ENCODE measurements around the gene MAPK6.
"Not testable (repeated sequence)": the region's sequence is repeated elsewhere in the genome, so short reads cannot be mapped to it uniquely, and the experiment has no call there.

The MAPK6 gene

DNA sequence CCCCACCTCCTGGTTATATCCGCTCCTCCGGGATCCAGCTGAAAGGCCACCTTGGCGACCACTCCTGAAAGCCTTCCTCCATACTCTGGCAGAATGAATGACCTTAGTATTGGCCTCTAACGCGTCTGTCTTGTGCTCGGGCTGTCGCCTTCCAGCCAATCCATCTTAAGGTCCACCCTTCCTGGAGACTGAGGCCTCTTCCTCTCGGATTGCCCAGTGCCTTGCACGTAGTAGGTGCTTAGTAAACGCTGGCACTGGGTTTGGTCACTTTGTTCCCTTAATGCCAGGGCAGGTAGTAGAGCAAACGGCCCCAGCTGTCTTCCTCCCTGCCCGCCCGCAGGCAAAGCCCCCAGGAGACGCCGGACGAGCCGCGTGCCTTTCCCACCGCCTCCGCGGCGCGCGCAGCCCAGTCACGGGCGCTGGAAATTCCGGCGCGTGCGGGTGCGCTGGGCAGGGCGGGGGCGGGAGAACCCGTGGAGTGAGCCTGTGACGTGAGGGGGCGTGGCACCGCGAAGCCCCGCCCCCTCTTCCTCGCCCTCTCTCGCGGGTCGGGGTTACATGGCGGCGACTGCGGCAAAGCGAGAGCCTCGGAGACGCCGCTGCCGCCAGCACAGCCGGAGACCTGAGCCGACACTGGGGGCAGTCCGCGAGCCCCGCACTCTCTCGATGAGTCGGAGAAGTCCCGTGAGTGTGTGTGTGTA is at the start of gene MAPK6:
TSS of gene MAPK6 (plus strand) at position 527 of the 701 bp plus-strand sequence. CDS start 27,242 bp downstream, outside the sequence.
- peak within 1 kb of the TSS; percentile 99 for H3K27ac ChIP-seq
- peak; percentile 65 for DNase-seq (ENCODE audit: low read depth, low spot score)

DNA sequence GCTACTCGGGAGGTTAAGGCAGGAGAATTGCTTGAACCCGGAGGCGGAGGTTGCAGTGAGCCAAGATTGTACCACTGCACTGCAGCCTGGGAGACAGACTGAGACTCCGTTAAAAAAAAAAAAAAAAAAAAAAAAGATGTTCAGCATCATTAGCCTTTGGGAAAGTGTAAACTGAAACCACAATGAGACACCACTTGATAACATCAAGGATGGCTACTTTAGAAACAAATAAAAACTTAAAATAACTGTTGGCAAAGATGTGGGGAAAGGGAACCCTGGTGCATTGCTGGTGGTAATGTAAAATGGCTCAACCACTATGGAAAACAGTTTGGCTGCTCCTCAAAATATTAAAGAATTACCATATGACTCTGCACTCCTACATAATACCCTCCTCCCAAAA is 49.3 kb upstream of the MAPK6 start:
- H3K27ac ChIP-seq: peak overlapping the region; percentile 80
- no peak for DNase-seq (ENCODE audit: low read depth, low spot score)

DNA sequence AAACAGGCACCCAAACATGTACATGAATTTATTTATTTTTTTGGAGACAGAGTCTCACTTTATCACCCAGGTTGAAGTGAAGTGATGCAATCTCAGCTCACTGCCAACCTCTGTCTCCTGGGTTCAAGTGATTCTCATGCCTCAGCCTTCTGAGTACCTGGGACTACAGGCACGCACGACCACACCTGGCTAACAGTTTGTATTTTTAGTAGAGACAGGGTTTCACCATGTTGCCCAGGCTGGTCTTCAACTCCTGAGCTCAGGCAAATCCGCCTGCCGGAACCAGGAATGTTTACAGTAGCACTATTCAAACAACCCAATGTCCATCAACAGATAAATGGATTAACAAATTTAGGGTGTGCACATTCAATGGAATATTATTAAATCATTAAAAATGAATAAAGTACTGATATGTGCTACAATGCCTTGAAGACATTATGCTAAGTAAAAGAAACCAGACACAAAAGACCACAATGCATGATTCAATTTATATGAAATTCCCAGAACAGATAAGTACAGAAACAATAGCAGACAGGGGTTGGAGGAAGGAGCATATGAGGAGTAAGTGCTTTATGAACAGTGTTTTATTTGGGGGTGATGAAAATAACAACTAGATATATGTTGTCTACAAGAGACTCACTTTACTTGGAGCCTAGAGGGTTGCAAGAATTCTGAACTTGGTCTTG is 48.7 kb upstream of the MAPK6 start:
- no peak for DNase-seq (ENCODE audit: low read depth, low spot score)

DNA sequence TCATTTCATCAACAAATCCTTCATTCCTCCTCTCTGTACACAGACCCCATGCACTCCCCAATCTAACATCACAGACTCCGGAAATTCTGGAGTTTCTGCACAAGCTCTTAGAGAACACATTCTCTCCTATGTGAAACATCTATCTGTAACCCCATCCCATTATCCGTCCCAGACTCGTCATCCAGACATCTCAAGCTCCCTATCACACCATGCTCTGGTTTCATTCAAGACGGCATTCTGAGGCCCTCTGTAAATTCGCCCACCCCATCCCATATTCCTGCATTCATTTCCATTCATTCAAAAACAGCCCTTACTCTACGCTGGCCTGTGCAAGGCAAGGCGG is 48.0 kb upstream of the MAPK6 start:
- DNase-seq (ENCODE audit: low read depth, low spot score): no peak
- peak overlapping the region; percentile 80 for H3K27ac ChIP-seq

More for the DNA sequence above, 48.7 kb upstream of the MAPK6 start:
- H3K27ac ChIP-seq: peak overlapping the region; percentile 80

DNA sequence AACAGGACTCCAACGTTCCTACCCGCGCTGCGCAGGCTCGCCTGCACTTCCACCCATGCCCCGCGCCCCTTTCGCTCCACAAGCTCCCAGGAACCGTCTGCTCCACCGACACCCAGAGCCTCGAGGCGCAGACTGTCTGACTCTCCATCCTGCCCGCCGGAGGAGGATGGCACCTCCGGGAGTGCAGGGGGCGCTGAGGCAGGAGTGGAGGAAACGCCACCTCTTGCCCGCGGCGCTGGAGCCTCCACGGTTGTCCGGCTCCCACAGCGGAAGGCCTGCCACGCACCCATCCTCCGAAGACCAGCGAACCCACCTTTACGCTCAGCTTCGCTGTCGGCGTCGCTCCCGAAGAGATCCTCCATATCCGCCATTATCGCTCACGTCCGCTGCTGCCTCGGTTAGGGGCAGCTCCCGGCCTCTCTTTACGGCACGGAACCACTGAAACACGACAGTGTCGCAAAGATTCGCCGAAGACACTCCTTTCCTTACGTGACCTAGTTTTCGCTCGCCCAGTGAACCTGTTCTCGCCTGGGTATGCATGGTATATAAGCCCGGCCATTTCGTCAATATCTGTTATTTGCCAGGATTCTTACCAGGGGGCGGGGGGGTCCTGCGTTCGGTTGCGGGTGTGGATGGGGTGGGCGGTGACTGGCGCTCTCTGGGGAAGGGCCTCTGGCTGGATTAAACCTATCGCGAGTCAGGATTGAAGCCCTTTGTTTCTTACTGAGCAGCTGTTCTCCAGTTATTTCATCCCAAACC is 47.5 kb upstream of the MAPK6 start, which contains the start of gene LEO1:
TSS of gene LEO1 (minus strand) at position 404 of the 759 bp plus-strand sequence. CDS start at position 371, 33 bp downstream.
- peak within 1 kb of the TSS; percentile 80 for H3K27ac ChIP-seq
- DNase-seq (ENCODE audit: low read depth, low spot score): peak; percentile 97

DNA sequence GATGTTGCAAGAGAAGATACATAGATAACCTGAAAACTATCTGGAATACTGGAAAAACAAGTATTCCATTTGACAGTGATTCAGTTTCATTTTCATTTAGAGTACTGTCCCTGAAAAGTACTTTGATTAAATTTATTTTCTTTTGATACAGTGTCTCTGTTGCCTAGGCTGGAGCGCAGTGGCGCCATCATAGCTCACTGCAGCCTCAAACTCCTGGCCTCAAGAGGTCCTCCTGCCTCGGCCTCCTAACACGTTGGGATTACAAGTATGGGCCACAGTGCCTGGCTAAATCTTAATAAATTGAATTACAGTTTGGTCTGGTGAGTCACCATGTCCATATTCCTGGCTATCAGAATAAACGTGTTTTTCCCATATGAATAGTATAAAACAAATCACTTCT is 45.8 kb upstream of the MAPK6 start:
- H3K27ac ChIP-seq: no peak overlapping the region
- DNase-seq (ENCODE audit: low read depth, low spot score): no peak

DNA sequence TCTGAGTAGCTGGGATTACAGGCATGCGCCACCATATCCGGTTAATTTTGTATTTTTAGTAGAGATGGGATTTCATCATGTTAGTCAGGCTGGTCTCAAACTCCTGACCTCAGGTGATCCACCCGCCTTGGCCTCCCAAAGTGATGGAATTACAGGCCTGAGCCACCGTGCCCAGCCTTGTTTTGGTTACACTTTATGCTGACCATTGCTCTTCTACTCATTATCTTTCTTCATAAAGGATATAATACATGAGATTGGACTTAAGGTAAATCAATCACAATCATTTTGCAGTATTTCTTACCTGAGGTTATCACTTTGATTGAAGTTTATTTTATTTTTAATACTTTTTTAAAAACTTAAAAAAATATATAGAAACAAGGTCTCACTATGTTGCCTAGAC is 45.2 kb upstream of the MAPK6 start:
- no peak overlapping the region for H3K27ac ChIP-seq
- no peak for DNase-seq (ENCODE audit: low read depth, low spot score)

DNA sequence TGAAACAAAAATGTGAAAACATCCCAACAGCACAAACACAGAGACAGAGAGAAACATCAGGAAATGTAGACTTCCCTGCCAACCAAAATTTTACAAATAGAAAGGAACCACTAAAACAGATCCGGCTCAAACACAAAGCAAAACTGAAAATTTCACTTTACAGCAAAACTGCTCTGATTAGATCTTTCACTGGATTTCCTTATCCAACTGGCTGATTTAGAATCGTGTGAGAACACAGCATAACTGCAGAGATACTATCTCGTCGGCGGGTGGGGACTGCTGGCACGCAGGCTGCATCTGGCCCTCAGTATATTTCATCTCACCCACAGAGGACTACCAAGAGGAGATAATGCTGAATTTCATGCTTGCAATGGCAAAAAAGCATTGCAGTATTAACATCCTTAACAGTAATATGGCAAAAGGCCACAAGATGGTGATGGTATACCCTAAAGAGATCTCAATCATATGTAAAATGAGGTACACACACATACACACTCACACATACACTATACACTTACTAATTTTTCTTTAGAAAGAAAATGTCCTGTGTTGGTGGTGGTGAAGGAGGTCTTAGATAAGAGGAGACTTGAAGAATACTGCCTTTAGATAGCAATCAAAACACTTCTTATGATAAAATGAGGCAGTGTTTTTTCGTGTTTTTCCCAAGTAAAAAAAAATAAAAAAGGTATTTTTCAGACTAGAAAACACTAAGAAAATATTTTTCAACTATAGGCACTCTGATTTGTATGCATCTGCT is 36.8 kb upstream of the MAPK6 start:
- peak overlapping the region; percentile 91 for H3K27ac ChIP-seq
- DNase-seq (ENCODE audit: low read depth, low spot score): no peak

DNA sequence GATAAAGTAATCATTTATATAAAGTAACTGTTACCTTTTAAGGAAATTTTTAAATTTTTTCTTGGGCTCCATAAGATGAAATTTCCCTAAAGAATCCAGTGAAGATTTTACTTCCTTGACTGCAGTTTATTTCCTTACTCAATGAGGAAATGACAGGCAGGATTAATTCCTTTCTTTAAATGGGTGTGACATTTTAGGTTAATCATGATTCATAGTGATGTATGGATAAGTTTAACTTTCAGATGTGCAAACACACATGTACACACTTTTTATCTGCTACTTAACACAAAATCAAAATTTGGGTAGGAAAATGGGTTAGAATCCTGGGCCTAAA is 36.3 kb upstream of the MAPK6 start:
- no peak for DNase-seq (ENCODE audit: low read depth, low spot score)

DNA sequence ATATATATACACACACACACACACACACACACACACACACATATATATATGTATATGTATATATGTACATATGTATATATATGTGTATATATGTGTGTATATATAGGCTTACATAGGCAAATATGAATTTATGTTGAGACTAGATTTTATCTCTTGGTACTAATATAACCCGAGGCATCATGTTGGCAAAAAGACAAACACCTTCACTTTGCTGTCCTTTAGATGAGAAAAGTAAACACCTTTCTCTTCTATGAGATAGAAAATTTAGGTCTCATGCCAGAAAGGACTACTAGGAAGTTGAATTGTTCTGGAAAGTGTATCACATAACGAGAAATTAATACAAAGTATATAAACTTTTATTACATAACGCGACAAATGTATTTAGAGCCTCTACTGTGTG is 27.9 kb upstream of the MAPK6 start:
- DNase-seq (ENCODE audit: low read depth, low spot score): no peak
- no peak overlapping the region for H3K27ac ChIP-seq

More for the DNA sequence above, 36.3 kb upstream of the MAPK6 start:
- H3K27ac ChIP-seq: peak overlapping the region; percentile 91

DNA sequence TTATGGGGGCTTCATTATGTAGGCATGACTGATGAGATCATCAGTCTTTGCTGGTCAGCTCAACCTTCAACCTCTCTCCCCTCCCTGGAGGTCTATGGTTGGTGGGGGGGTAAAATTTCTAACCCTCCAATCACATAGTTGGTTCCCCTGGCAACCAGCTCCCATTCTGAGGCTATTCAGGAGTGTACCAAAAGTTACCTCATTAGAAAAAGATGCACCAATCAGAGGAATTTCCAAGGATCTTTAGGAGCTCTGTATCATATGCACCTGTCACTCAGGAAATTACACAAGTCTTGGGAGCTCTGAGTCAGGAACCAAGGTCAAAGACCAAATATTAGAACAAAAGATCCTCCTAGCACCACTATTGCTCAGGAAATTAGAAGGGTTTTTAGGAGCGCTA is 26.1 kb upstream of the MAPK6 start:
- DNase-seq (ENCODE audit: low read depth, low spot score): no peak
- peak overlapping the region; percentile 96 for H3K27ac ChIP-seq

DNA sequence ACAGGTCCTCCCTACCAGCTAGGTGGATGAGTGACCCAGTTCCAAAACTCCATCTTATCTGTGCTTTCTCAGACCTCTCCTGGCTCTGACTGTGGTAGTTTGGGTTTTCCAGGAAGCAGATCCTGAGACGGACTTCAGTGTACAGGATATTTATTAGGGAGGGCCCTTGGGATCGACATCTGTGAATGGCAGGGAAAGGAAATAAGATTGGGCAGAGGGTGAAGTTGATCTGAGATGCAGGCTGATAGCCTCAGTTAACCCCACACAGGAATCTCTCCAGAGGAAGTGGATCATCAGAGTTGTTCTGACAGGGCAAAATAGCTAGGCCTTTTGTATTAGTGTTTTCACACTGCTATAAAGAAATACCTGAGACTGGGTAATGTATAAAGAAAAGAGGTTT is 16.7 kb upstream of the MAPK6 start:
- DNase-seq (ENCODE audit: low read depth, low spot score): no peak
- no peak overlapping the region for H3K27ac ChIP-seq

DNA sequence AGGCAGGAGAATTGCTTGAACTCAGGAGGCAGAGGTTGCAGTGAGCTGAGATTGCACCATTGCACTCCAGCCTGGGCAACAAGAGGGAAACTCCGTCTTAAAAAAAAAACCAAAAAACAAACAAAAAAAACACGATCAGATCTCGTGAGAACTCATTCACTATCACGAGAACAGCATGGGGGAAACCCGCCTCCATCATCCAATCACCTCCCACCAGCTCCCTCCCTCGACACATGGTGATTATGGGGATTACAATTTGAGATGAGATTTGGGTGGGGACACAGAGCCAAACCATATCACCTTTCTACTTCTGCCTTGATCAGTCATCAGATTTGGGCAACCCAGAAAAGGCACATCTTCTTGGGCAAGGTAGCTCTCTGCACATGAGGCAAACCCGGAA is 15.9 kb upstream of the MAPK6 start:
- not testable (repeated sequence) for H3K27ac ChIP-seq; DNase-seq (ENCODE audit: low read depth, low spot score)

DNA sequence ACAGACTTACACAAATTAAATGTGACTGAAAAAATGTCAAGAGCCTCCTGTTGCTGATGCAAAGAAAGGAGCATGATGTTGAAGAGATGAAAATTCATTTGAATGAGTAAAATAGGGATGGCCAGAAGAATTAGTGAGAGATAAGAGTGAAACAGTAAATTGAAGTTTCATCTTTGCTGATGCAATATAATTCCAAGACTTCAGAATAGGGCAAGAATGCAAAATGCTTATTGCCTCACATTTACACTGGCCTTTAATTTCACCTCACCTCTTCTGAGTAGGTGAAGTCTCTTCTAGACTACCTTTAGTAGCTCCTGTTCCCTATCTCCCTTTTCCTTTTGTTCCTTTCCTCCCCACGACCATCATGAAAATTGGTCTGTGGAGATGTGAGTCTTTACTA is 15.3 kb upstream of the MAPK6 start:
- DNase-seq (ENCODE audit: low read depth, low spot score): no peak
- peak overlapping the region; percentile 86 for H3K27ac ChIP-seq

DNA sequence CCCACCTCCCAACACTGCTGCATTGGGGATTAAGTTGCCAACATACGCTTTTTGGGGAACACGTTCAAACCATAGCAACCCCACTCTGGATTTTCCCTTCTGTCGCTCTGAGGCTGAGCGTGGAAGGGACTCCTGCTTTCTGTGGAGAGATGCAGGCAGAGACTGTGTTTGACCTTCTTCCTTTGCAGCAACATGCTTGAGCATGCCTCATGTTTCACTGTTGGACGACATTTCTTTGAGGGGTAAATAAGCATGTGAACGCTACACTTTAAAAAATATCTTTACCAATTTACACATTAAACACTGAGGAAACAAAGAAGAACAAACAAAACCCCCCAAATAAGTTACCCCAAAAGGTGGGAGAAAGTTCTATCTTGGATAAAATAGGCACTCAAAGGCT is 14.2 kb upstream of the MAPK6 start:
- no peak for DNase-seq (ENCODE audit: low read depth, low spot score)
- H3K27ac ChIP-seq: peak overlapping the region; percentile 86

DNA sequence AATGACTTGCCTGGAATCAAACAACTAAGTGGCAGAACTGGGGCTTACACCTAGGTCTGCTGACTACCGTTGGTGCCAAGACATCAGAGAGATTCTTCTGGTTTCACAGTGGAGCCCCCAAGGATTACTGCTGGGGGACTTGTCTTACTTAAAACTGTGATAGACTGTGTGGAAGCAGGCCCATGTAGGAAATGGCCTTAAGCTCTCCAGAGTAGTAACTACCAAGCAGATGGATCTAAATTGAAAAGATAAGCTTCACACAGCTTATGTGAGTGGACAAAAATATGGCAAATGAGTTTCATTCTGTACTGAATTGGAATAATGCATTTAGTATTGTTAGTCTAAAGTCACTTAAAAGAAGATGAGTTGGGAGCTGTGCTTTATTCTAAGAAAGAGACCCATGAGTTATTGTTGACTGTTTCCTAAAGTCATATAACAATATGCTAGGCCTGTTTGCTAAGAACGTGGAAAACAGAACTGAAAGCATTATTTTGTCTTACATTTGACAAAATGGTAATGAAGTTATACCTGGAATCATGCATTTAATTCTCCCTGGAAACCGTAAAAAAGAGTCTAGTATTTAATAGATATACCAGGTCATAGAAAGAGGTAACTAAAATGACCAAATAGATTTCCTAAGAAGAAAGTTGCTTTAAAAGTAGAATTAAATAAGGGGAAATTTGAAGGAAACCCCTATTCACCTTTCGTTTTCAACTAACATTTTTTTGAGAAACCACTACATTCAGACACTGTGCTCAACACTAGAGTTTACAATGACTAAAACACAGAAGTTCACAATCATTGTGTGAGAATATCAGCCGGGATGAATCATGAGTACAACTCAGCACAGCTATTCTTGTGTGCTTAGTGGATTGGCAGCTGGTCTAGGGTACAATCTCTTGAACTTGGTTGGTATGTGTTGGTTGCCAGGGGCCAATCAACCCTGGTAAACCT is 13.0 kb upstream of the MAPK6 start:
- peak overlapping the region; percentile 86 for H3K27ac ChIP-seq
- DNase-seq (ENCODE audit: low read depth, low spot score): no peak

DNA sequence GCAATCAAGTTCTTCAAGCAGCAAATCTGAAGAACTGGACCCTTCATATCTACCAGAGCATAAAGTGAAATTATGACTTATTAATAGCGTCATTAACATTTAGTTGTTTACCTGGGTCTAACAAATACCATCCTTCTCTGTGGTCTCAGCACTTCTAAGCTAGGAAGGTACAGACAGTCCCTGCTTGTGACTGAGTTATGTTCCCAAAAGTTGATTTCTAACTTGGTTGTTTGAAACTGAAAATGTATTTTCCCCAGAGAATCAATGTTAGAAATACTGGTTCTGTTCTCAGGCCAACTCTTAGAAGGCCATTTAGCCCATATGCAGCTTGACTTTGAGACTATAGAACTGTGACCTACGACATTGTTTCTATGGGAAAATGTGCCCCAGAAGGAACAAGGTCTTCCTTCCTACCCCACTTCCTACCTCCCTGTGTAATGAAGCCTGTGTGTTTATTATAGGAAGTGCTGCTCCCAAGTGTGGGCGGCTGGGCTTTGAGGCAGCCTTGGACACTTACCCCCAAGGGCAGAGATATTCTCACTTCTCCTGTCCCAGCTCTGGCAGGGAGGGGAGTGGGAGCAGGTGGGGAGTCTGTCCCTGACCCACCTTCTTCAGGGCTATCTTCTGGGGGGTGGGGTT is 12.2 kb upstream of the MAPK6 start:
- peak overlapping the region; percentile 86 for H3K27ac ChIP-seq
- DNase-seq (ENCODE audit: low read depth, low spot score): no peak

DNA sequence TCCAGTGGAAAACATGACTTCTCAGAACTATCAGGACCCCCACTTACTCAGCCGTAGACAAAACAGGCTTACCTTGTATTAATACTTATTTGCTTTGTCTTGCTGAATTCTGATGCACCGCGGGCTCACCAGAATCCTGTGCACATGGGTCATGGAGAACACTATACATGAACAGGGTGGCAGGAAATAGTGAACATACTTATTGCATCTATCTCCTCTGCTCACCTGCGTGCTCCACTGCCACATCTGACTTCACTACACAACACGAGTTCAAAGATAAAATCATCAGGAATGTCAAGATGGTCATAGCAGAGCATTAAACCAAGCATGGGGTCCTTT is 10.7 kb upstream of the MAPK6 start:
- peak overlapping the region; percentile 86 for H3K27ac ChIP-seq
- DNase-seq (ENCODE audit: low read depth, low spot score): no peak

All from epithelial cell of prostate (primary cell).